IPS-15b (cell line): ENCODE measurements around the gene DGAT2.

Experiments
- H3K27me3 ChIP-seq: one replicate; pipeline ENCODE4 v1.6.1; 2013; ENCODE audit warnings: low read length; ENCODE audit not compliant: control insufficient read depth, insufficient read depth
- H3K36me3 ChIP-seq: one replicate; pipeline ENCODE4 v1.6.1; 2013; ENCODE audit warnings: low read length; ENCODE audit not compliant: control insufficient read depth, insufficient read depth
- H3K4me1 ChIP-seq: one replicate; pipeline ENCODE4 v1.6.1; 2013; ENCODE audit warnings: mild to moderate bottlenecking, low read length; ENCODE audit not compliant: control insufficient read depth, insufficient read depth
- H3K4me3 ChIP-seq: one replicate; pipeline ENCODE4 v1.5.1; 2013; ENCODE audit warnings: low read depth, low read length
- H3K9ac ChIP-seq: one replicate; pipeline ENCODE4 v1.6.1; 2013; ENCODE audit warnings: low read depth, mild to moderate bottlenecking, low read length
- H3K9me3 ChIP-seq: one replicate; pipeline ENCODE4 v1.6.1; 2013; ENCODE audit warnings: mild to moderate bottlenecking, low read length; ENCODE audit not compliant: control insufficient read depth, insufficient read depth

Gene DGAT2

GRCh38 chr11:75771646-75772410 is 3.2 kb downstream of the DGAT2 start:
- Histone ChIP-seq H3K9ac (no peak overlapping the region), H3K36me3 (no peaks in the 10 kb centered on the region), H3K9me3 (no peaks in the 10 kb centered on the region), H3K27me3 (peaks cover 59% of the 10 kb centered on the region), H3K4me3 (no peak overlapping the region), H3K4me1 (peaks cover 13% of the 10 kb centered on the region)

DNA sequence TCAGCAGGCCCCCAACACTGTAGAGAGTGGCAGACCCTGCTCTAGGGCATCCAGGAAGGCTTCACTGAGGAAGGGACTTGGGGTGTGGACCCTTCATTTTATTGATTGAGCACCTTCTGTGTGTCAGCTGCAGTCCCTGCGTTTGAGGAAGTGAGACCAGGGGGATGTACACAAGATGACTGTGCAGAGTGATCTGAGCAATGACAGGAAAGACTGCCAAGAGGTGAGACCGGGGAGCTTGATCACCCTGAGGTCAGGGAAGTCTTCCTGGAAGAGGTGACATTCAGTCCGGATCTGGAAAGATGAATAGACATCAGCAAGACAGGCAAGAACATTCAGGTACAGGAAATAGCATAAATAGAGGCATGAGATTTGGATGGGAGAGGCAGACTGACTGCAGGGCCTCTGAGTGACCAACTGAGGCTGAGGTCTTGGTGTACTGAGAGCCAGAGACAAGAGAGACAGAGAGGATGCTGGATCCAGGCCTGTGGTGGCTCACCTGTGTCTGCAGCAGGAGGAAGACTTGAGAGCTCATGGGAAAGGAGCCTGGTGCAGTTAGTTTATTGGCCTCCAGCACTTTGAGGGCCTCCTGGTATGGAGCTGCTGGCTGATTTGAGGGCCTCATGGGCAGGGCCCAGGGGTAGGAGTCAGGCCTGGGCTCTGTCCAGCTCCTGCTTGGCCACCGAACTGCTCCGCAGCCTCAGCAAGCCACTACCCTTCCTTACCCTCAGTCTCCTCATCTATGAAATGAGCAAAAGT is 5.2 kb downstream of the DGAT2 start:
- Histone ChIP-seq H3K27me3 (peaks cover 48% of the 10 kb centered on the region), H3K9me3 (no peaks in the 10 kb centered on the region), H3K9ac (no peak overlapping the region), H3K4me1 (peaks cover 13% of the 10 kb centered on the region), H3K4me3 (no peak overlapping the region), H3K36me3 (no peaks in the 10 kb centered on the region)

GRCh38 chr11:75775056-75775455 is 6.5 kb downstream of the DGAT2 start:
- Histone ChIP-seq H3K9ac (no peak overlapping the region), H3K4me1 (peaks cover 7% of the 10 kb centered on the region)

DNA sequence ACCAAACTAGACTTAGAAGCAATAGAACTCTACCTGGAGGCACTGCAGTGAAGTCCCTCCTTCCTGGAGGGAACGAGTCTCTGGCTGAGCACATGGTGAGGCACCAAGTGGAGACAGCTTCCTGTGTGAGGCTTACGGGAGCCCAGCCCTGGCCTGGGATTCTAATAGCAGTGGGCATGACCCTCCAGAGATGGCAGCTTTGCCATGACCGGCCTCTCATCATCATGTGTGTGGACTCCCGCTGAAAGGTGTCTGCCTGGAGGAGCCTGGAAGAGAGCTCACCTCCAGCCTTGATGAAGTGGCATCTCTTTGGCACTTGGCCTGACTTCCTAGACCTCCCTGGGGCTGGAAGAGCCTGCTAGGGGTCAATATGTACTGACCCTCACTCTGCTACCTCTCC is 8.0 kb downstream of the DGAT2 start:
- Histone ChIP-seq H3K36me3 (no peaks in the 10 kb centered on the region), H3K4me3 (no peak overlapping the region), H3K9me3 (no peaks in the 10 kb centered on the region), H3K4me1 (peaks cover 5% of the 10 kb centered on the region), H3K27me3 (peaks cover 20% of the 10 kb centered on the region), H3K9ac (no peak overlapping the region)

More at GRCh38 chr11:75775056-75775455, 6.5 kb downstream of the DGAT2 start:
- Histone ChIP-seq H3K36me3 (no peaks in the 10 kb centered on the region), H3K27me3 (peaks cover 35% of the 10 kb centered on the region), H3K4me3 (no peak overlapping the region), H3K9me3 (no peaks in the 10 kb centered on the region)

- peaks cover 12% of the 10 kb centered on the region for H3K27me3 ChIP-seq
- peaks cover 5% of the 10 kb centered on the region for H3K4me1 ChIP-seq
- H3K9me3 ChIP-seq, result no peaks in the 10 kb centered on the region
- no peaks in the 10 kb centered on the region for H3K36me3 ChIP-seq
- no peak overlapping the region for H3K4me3 ChIP-seq
- no peak overlapping the region for H3K9ac ChIP-seq
Measured at GRCh38 chr11:75777461-75778110, 9.0 kb downstream of the DGAT2 start.

DNA sequence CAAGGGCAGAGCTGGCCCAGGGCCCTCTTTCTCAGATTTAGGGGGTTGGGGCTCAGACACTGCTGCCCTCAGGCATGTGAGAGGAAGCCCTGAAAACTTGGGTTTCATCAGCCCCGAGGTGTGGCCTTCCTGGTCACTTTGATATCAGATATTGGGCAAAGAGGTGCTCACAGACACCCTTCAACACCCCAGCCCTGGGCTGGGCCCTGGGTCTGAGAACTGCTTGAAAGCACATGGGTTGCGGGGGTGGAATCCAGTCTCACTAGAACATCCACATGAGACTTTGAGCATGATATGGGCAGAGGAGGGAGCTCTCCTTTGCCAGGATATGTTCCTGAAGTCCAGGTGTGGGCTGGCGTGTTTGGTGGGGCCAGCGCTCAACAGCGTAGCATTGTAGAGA is 10.4 kb downstream of the DGAT2 start:
- no peaks in the 10 kb centered on the region for H3K36me3 ChIP-seq
- no peak overlapping the region for H3K4me3 ChIP-seq
- peaks cover 5% of the 10 kb centered on the region for H3K4me1 ChIP-seq
- no peak overlapping the region for H3K9ac ChIP-seq
- peaks cover 8% of the 10 kb centered on the region for H3K27me3 ChIP-seq
- no peaks in the 10 kb centered on the region for H3K9me3 ChIP-seq

DNA sequence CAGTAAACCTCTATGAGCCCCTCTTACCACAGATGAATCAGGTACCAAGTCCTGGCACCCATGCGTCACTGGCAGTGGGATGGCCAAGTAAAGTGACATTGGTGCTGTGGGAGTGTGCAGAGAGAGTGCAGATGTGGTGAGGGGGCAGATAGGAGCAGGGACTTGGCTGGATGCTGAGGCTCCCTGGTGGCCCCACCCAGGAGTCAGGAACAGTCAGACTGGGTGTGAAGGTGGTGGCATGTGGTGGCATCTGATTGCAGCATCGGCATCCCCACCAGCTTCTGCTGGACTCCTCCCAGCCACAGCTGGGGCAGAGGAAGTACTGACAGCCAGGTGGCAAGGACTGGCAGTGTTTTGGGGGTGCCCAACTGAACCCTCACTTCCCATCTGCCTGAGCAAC is 11.4 kb downstream of the DGAT2 start:
- H3K27me3 ChIP-seq, result peaks cover 8% of the 10 kb centered on the region
- H3K9ac ChIP-seq, result no peak overlapping the region
- no peaks in the 10 kb centered on the region for H3K36me3 ChIP-seq
- H3K9me3 ChIP-seq, result no peaks in the 10 kb centered on the region
- no peak overlapping the region for H3K4me3 ChIP-seq
- H3K4me1 ChIP-seq, result peaks cover 5% of the 10 kb centered on the region

- Histone ChIP-seq H3K27me3 (peaks cover 8% of the 10 kb centered on the region), H3K9me3 (no peaks in the 10 kb centered on the region), H3K4me1 (no peaks in the 10 kb centered on the region), H3K4me3 (no peak overlapping the region), H3K9ac (no peak overlapping the region), H3K36me3 (no peaks in the 10 kb centered on the region)
Measured at GRCh38 chr11:75780888-75781287, 12.3 kb downstream of the DGAT2 start.

DNA sequence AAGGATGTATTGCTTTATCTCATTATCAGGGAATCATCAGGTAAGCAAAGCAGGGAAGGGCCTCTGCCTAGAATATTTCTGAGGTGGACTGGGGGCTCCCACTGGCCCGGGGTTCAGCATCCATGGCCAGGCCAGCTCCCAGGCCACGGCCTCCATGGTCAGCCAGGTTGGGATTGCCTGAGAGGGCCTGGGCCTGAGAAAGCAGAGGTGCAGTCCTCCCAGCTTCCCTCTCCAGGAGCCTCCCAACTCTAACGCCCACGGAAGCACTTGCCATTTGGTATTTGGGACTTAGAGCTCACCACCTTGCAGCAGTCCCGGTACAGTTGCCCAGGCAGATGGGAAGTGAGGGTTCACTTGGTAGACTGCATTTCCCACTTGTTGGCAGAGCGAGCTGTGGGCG is 12.7 kb downstream of the DGAT2 start:
- H3K9me3 ChIP-seq, result no peaks in the 10 kb centered on the region
- H3K4me3 ChIP-seq, result no peak overlapping the region
- H3K9ac ChIP-seq, result no peak overlapping the region
- no peaks in the 10 kb centered on the region for H3K4me1 ChIP-seq
- H3K27me3 ChIP-seq, result peaks cover 6% of the 10 kb centered on the region
- no peaks in the 10 kb centered on the region for H3K36me3 ChIP-seq

DNA sequence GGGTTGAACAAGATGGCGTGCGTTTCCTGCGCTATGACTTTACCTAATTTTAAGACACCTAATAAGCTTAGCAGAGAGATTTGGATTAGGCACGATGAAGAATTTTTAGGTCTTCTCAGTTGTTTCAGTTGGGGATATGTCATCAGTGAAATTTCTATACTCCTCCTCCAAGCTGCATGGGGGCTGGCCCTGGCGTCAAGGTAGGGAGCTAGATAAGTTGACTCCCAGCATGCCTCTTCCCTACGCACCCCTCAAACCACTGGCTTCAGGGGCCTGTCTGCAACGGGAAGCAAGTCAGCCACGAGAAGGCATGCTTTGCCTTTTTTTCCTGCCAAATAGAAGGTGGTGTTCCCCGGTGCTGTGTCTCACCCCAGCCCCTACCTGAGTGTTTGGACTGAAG is 13.3 kb downstream of the DGAT2 start:
- H3K4me1 ChIP-seq, result no peaks in the 10 kb centered on the region
- H3K9ac ChIP-seq, result no peak overlapping the region
- no peak overlapping the region for H3K4me3 ChIP-seq
- H3K9me3 ChIP-seq, result no peaks in the 10 kb centered on the region
- H3K27me3 ChIP-seq, result peaks cover 3% of the 10 kb centered on the region
- H3K36me3 ChIP-seq, result no peaks in the 10 kb centered on the region

DNA sequence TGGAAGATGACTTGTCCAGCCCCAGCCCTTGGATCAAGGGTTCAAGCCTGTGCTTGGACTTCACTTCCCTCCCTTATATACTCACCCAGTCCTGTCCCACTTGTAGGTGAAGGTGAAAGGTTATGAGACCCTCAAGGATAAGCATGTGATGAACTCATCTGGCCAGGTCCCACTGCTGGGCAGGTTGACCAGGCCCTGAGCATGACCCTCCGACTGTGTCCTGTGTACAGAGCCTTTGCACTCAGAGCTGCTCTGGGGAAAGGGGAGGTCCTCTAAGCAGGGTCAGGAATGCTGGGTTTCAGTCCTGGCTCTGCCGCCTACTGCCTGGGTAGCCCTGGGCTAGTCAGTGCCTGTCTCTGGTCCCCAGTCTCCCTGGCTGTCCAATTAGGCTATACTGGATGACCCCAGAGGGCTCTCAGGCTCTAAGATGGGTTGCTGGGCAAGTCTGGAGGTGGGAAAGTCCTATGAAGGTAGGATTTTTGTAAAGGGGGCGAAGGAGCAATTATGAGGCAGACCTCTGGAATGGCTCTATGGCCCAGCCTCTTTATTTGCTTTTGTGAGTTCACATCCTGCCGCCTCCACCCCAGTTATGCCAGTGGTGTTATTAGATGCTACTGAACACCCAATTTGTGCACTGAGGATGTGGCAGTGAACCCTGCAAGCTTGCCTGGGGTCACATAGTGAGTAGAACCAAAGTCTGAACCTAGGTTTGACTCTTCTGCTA is 14.1 kb downstream of the DGAT2 start:
- Histone ChIP-seq H3K4me1 (no peaks in the 10 kb centered on the region), H3K27me3 (no peaks in the 10 kb centered on the region), H3K36me3 (no peaks in the 10 kb centered on the region), H3K4me3 (no peak overlapping the region), H3K9me3 (no peaks in the 10 kb centered on the region), H3K9ac (no peak overlapping the region)
